Liver (tissue), 9 donors: ENCODE measurements around the gene KRTAP4-12. TPM values are rescaled to one million over a fixed set of nuclear protein-coding genes. Genes with fewer than 3 reads are reported as not detected.
"Not testable (repeated sequence)": the region's sequence is repeated elsewhere in the genome, so short reads cannot be mapped to it uniquely, and the experiment has no call there.

ENCODE experiments used
- DNase-seq: peaks from one replicate; pipeline ENCODE4 v3.0.0-alpha.2; 2017; ENCODE audit warnings: low spot score
- H3K27ac ChIP-seq, 2 donors: one replicate each; pipeline ENCODE4 v1.7.0; 2013; ENCODE audit warnings: inconsistent platforms in 2 of 2, low read length in 2 of 2, control low read depth in 1 of 2, low read depth in 1 of 2, mild to moderate bottlenecking in 1 of 2
- H3K27me3 ChIP-seq, 4 donors: one replicate each; pipeline versions ENCODE4 v1.6.1 to v1.7.0; 2013; ENCODE audit warnings: low read length in 3 of 4, inconsistent platforms in 1 of 4, mild to moderate bottlenecking in 1 of 4, moderate library complexity in 1 of 4; ENCODE audit not compliant: control insufficient read depth in 4 of 4, insufficient read depth in 4 of 4
- H3K36me3 ChIP-seq, 4 donors: one replicate each; pipeline versions ENCODE4 v1.6.1 to v1.7.0; 2013; ENCODE audit warnings: low read length in 3 of 4, mild to moderate bottlenecking in 3 of 4, low read depth in 1 of 4, moderate library complexity in 1 of 4; ENCODE audit not compliant: control insufficient read depth in 4 of 4, insufficient read depth in 3 of 4
- H3K4me1 ChIP-seq, 4 donors: one replicate each; pipeline versions ENCODE4 v1.6.1 to v1.7.0; 2013; ENCODE audit warnings: low read length in 3 of 4, mild to moderate bottlenecking in 3 of 4, moderate library complexity in 1 of 4; ENCODE audit not compliant: control insufficient read depth in 4 of 4, insufficient read depth in 4 of 4
- H3K4me3 ChIP-seq, 3 donors: one replicate each; pipeline versions ENCODE4 v1.6.1 to v1.7.0; 2013; ENCODE audit warnings: low read length in 3 of 3, control low read depth in 1 of 3, low read depth in 1 of 3, mild to moderate bottlenecking in 1 of 3
- H3K9ac ChIP-seq, 2 donors: one replicate each; pipeline ENCODE4 v1.7.0; 2013; ENCODE audit warnings: low read length in 2 of 2, mild to moderate bottlenecking in 2 of 2, moderate library complexity in 2 of 2, control low read depth in 1 of 2, low read depth in 1 of 2
- H3K9me3 ChIP-seq, 4 donors: one replicate each; pipeline versions ENCODE4 v1.6.1 to v1.7.0; 2013; ENCODE audit warnings: low read length in 3 of 4; ENCODE audit not compliant: control insufficient read depth in 4 of 4
- EGR1 ChIP-seq, 2 donors: IDR thresholded peaks; 2 replicates each; pipeline ENCODE4 v1.6.1; 2016 to 2018; ENCODE audit warnings: antibody characterized with exemption in 2 of 2, low read depth in 2 of 2
- FOXA1 ChIP-seq: IDR thresholded peaks from 2 replicates; pipeline ENCODE4 v1.6.1; 2016; ENCODE audit warnings: antibody characterized with exemption
- HNF4A ChIP-seq, 2 donors: conservative IDR thresholded peaks; 2 replicates each; pipeline ENCODE4 v1.6.1; 2016; ENCODE audit warnings: antibody characterized with exemption in 2 of 2, mild to moderate bottlenecking in 2 of 2
- HNF4G ChIP-seq: IDR thresholded peaks from 2 replicates; pipeline ENCODE4 v1.6.1; 2016; ENCODE audit warnings: antibody characterized with exemption
- JUND ChIP-seq, 2 donors: IDR thresholded peaks; 2 replicates each; pipeline ENCODE4 v1.6.1; 2016; ENCODE audit warnings: antibody characterized with exemption in 2 of 2
- NR2F2 ChIP-seq: IDR thresholded peaks from 2 replicates; pipeline ENCODE4 v1.6.1; 2016; ENCODE audit warnings: antibody characterized with exemption
- RAD21 ChIP-seq, 2 donors: IDR thresholded peaks; 2 replicates each; pipeline ENCODE4 v1.6.1; 2016; ENCODE audit warnings: antibody characterized with exemption in 2 of 2, mild to moderate bottlenecking in 2 of 2
- YY1 ChIP-seq: IDR thresholded peaks from 2 replicates; pipeline ENCODE4 v1.6.1; 2016; ENCODE audit warnings: antibody characterized with exemption, mild to moderate bottlenecking
- WGBS: extraction: QIAGEN DNeasy Blood & Tissue Kit; methylation state at CpG from one replicate; pipeline ENCODE4 v1.1.7; 2013; 5-methylcytosine and 5-hydroxymethylcytosine counted together
- polyA plus RNA-seq, 2 donors: library from polyadenylated mRNA; stranded (reverse) in 1 of 2; unstranded in 1 of 2; fragments of 200-250 nt in 1 of 2; fragments of >200 nt in 1 of 2; fragmentation: Nextera tagmentation in 1 of 2; extraction: Ambion mirVana in 1 of 2; gene quantifications; one replicate each; pipeline versions ENCODE4 v1.2.1 to v1.2.3, GENCODE V29; 2013 to 2015
- total RNA-seq, 2 donors: library from RNA; depleted of rRNA; stranded (reverse); fragments of >200 nt; gene quantifications; one replicate each; pipeline ENCODE4 v1.2.3, GENCODE V29; 2014
- TF ChIP-seq, protein P1 (sequence below): IDR thresholded peaks from 2 replicates; pipeline ENCODE4 v1.6.1; 2016; ENCODE audit warnings: antibody characterized with exemption
- donor health status: healthy.
- donor health status: healthy.
- donor health status: healthy.
- donor health status: healthy.
- donor health status: healthy.

Gene KRTAP4-12
- total and polyA plus RNA-seq, 4 donors, result not detected

DNA sequence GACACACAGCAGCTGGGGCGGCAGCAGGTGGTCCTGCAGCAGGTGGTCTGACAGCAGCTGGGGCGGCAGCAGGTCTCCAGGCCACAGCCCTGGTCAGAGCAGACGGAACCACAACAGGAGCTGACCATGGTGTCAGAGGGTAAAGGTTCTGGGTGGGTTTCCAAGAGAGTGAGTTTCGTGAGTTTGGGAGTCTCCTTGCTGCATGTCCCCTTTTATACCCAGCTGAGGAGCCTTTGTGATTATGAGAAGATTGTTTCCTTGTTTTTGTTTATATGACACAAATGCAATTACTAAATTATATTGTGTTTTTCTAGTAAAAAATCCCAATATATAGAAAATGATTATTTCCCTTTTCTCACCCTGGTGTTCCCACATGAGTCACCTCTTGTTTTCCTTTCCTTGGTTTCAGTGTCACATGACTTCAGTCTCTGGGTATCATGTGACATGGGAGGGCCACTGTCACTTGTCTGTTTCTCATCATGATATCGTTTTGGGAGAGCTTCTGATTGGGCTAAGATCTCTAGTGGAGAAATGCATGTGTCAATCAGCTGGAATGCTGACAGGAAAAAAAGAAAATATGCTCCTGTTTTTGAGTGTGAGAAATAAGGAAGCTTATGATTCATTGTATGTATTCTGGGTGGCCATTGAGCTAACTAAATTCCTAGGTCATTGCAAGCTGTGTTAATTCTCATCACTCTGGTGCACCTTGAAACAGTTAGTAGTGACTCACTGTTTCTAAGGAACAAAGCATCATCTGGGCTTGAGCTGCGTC lies 16.6 kb upstream of the KRTAP4-12 start, which contains the start of gene KRTAP4-6:
KRTAP4-6 (minus strand) TSS at position 185 of the 772 bp plus-strand sequence; CDS start at position 128, 57 bp downstream.
- TF ChIP-seq JUND (IDR thresholded peaks at IDR 0.05), result no peak
- no peak for TF ChIP-seq HNF4A (conservative IDR thresholded peaks at IDR 0.05)
- no peak for TF ChIP-seq RAD21 (IDR thresholded peaks at IDR 0.05)
- 82% methylated on average over 6 of the region's 6 CpGs for WGBS

DNA sequence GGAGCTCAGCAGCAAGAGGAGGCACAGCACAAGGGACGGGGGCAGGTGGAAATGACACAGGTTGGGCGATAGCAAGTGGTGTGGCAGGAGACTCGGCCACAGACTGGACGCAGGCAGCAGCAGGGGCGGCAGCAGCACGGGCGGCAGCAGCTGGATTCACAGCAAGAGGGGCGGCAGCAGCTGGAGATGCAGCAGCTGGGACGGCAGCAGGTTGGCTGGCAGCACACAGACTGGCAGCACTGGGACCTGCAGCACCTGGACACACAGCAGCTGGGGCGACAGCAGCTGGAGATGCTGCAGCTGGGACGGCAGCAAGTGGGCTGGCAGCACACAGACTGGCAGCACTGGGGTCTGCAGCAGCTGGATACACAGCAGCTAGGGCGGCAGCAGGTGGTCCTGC lies 15.9 kb upstream of the KRTAP4-12 start:
- H3K27ac ChIP-seq, H3K36me3 ChIP-seq, DNase-seq, H3K4me3 ChIP-seq, H3K27me3 ChIP-seq, H3K4me1 ChIP-seq, H3K9ac ChIP-seq: not testable (repeated sequence)
- peaks cover 5 to 27% (median 11%) of the 10 kb centered on the region in 4 donors for H3K9me3 ChIP-seq
- WGBS, result 84% methylated on average over 12 of the region's 12 CpGs

More for the DNA sequence above, 16.6 kb upstream of the KRTAP4-12 start, which contains the start of gene KRTAP4-6:
- no peak for DNase-seq
- no peak within 1 kb of the TSS for H3K9ac ChIP-seq
- H3K27me3 ChIP-seq, result peaks cover 0 to 4% (median under 1%) of the 10 kb centered on the region in 4 donors
- no peaks in the 10 kb centered on the region for H3K36me3 ChIP-seq
- H3K4me1 ChIP-seq, result no peaks in the 10 kb centered on the region
- H3K9me3 ChIP-seq, result peaks cover 5 to 27% (median 11%) of the 10 kb centered on the region in 4 donors
- H3K4me3 ChIP-seq, result no peak within 1 kb of the TSS
- no peak within 1 kb of the TSS for H3K27ac ChIP-seq

DNA sequence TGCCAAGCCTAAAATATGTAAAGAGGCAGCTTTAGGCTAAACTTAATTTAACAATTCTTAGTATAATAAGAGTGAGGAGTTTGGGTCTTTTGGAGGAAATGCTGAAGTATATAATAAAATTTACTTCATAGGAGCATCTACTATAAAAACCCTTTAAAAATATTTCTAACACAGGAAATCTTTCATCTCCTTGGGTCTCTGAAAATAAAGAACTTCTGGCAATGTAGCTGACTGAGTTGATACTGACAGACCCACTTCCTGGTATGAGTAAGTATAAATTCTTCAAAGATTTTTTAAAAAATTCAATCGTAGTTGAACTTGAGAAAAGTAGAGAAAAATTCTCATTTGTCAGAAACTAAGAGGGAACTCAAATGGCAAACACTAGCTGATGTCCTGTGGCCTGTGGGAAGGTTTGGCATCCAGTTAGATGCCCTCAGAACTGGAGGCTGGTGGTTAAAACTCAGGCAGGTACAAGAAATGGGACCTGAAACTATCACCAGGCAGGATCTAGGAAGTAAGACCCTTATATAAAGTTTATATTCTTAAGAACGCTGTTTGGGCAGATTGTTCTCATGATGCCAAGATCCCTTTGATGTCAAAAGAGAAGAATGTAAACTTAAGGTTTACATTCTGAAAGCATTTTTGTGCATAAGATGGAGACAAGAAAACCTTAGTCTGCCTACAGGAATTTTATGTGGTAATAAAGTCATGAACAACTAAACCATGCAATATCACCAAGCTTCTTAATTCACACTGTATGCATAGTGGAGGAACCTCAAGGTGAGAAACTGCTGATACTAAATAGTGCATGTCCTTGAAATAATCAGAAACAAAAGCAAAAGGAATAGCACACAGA lies 10.1 kb upstream of the KRTAP4-12 start:
- no peak overlapping the region for H3K4me3 ChIP-seq
- H3K9ac ChIP-seq, result no peak overlapping the region
- H3K27ac ChIP-seq, result no peak overlapping the region
- peaks cover 0 to 4% (median 0%) of the 10 kb centered on the region in 4 donors for H3K9me3 ChIP-seq
- H3K27me3 ChIP-seq, result peaks cover 0 to 2% (median 0%) of the 10 kb centered on the region in 4 donors
- H3K36me3 ChIP-seq, result no peaks in the 10 kb centered on the region
- H3K4me1 ChIP-seq, result no peaks in the 10 kb centered on the region
- DNase-seq, result no peak
- TF ChIP-seq NR2F2, result no peak
- TF ChIP-seq RAD21 (IDR thresholded peaks at IDR 0.05), result no peak
- WGBS, result 76% methylated on average over 2 of the region's 2 CpGs

DNA sequence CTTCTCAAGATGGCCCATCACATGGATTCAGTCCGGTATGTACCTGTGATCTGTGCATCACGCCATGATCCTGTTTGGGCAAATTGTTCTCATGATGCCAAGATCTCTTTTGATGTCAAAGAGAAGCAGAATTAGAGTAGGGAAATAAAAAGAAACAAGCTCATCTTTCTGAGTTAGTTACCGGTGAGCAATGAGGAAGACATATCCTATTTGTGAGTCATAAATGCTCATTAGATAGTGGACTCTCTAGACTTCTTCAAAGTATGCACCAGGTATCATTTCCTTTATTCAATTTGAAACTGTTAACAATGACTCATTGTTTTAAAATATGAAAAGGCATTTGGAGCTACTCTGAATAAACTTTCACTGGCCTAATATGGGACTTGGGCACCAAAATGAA lies 8.0 kb upstream of the KRTAP4-12 start:
- no peak for DNase-seq
- WGBS, result 83% methylated on average over 3 of the region's 3 CpGs
- Histone ChIP-seq H3K9me3 (no peaks in the 10 kb centered on the region), H3K4me3 (no peak overlapping the region), H3K36me3 (no peaks in the 10 kb centered on the region), H3K27ac (no peak overlapping the region), H3K27me3 (peaks cover 0 to 2% (median 0%) of the 10 kb centered on the region in 4 donors), H3K4me1 (no peaks in the 10 kb centered on the region), H3K9ac (no peak overlapping the region)
- TF ChIP-seq, protein P1, sequence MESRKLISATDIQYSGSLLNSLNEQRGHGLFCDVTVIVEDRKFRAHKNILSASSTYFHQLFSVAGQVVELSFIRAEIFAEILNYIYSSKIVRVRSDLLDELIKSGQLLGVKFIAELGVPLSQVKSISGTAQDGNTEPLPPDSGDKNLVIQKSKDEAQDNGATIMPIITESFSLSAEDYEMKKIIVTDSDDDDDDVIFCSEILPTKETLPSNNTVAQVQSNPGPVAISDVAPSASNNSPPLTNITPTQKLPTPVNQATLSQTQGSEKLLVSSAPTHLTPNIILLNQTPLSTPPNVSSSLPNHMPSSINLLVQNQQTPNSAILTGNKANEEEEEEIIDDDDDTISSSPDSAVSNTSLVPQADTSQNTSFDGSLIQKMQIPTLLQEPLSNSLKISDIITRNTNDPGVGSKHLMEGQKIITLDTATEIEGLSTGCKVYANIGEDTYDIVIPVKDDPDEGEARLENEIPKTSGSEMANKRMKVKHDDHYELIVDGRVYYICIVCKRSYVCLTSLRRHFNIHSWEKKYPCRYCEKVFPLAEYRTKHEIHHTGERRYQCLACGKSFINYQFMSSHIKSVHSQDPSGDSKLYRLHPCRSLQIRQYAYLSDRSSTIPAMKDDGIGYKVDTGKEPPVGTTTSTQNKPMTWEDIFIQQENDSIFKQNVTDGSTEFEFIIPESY, result no peak
- TF ChIP-seq RAD21 (IDR thresholded peaks at IDR 0.05) (no peak), HNF4G (no peak), YY1 (no peak), EGR1 (IDR thresholded peaks at IDR 0.05; ENCODE audit: low read depth in 2 of 2) (no peak), FOXA1 (no peak)
